ENCODE data around the gene IGSF21.

The IGSF21 gene

GRCh38 chr1:18284805-18285537 lies 177.4 kb downstream of the IGSF21 start:
- TF ChIP-seq RAD21 (IDR thresholded peaks at IDR 0.05; ENCODE audit: low read depth): no peak
- TF ChIP-seq REST (IDR thresholded peaks at IDR 0.05; ENCODE audit: low read depth): no peak
- no peak for TF ChIP-seq ZBTB7A (IDR thresholded peaks at IDR 0.05; ENCODE audit: low read depth)
- no peak for TF ChIP-seq FOXM1 (IDR thresholded peaks at IDR 0.05; ENCODE audit: borderline replicate concordance, low read depth)
- no peak for TF ChIP-seq TCF12 (IDR thresholded peaks at IDR 0.05; ENCODE audit: low read depth)
- no peak for TF ChIP-seq TAF1 (IDR thresholded peaks at IDR 0.05; ENCODE audit: low read depth)
- TF ChIP-seq EP300 (IDR thresholded peaks at IDR 0.05; ENCODE audit: borderline replicate concordance): no peak
- no peak for TF ChIP-seq CEBPB (IDR thresholded peaks at IDR 0.05)
- TF ChIP-seq EGR1 (IDR thresholded peaks at IDR 0.05): no peak
- no peak for TF ChIP-seq MAX (IDR thresholded peaks at IDR 0.05)
- TF ChIP-seq NFIC (IDR thresholded peaks at IDR 0.05): no peak
- TF ChIP-seq USF1 (IDR thresholded peaks at IDR 0.05): no peak
- TF ChIP-seq CREB1 (IDR thresholded peaks at IDR 0.05; ENCODE audit: low read depth): no peak
- TF ChIP-seq YY1 (IDR thresholded peaks at IDR 0.05; ENCODE audit: low read depth): no peak
- no peak for TF ChIP-seq TEAD4 (IDR thresholded peaks at IDR 0.05)

- TF ChIP-seq TEAD4 (IDR thresholded peaks at IDR 0.05): no peak
- TF ChIP-seq EGR1 (IDR thresholded peaks at IDR 0.05): no peak
- TF ChIP-seq FOXM1 (IDR thresholded peaks at IDR 0.05; ENCODE audit: borderline replicate concordance, low read depth): no peak
- no peak for TF ChIP-seq ZBTB7A (IDR thresholded peaks at IDR 0.05; ENCODE audit: low read depth)
- no peak for TF ChIP-seq CREB1 (IDR thresholded peaks at IDR 0.05; ENCODE audit: low read depth)
- TF ChIP-seq MAX (IDR thresholded peaks at IDR 0.05): no peak
- TF ChIP-seq USF1 (IDR thresholded peaks at IDR 0.05): no peak
- no peak for TF ChIP-seq CEBPB (IDR thresholded peaks at IDR 0.05)
- TF ChIP-seq TAF1 (IDR thresholded peaks at IDR 0.05; ENCODE audit: low read depth): no peak
- no peak for TF ChIP-seq TCF12 (IDR thresholded peaks at IDR 0.05; ENCODE audit: low read depth)
Observed at GRCh38 chr1:18285538-18285924, 177.9 kb downstream of the IGSF21 start.

- TF ChIP-seq RAD21 (IDR thresholded peaks at IDR 0.05; ENCODE audit: low read depth) (no peak), CEBPB (IDR thresholded peaks at IDR 0.05) (no peak), YY1 (IDR thresholded peaks at IDR 0.05; ENCODE audit: low read depth) (no peak), EP300 (IDR thresholded peaks at IDR 0.05; ENCODE audit: borderline replicate concordance) (no peak), REST (IDR thresholded peaks at IDR 0.05; ENCODE audit: low read depth) (no peak), ZBTB7A (IDR thresholded peaks at IDR 0.05; ENCODE audit: low read depth) (no peak), USF1 (IDR thresholded peaks at IDR 0.05) (no peak), CREB1 (IDR thresholded peaks at IDR 0.05; ENCODE audit: low read depth) (no peak), FOXM1 (IDR thresholded peaks at IDR 0.05; ENCODE audit: borderline replicate concordance, low read depth) (no peak), TCF12 (IDR thresholded peaks at IDR 0.05; ENCODE audit: low read depth) (no peak), TEAD4 (IDR thresholded peaks at IDR 0.05) (no peak), MAX (IDR thresholded peaks at IDR 0.05) (no peak), TAF1 (IDR thresholded peaks at IDR 0.05; ENCODE audit: low read depth) (no peak), NFIC (IDR thresholded peaks at IDR 0.05) (no peak), EGR1 (IDR thresholded peaks at IDR 0.05) (no peak)
Observed at GRCh38 chr1:18288722-18289121, 181.1 kb downstream of the IGSF21 start.

- no peak for TF ChIP-seq ZBTB7A (IDR thresholded peaks at IDR 0.05; ENCODE audit: low read depth)
- TF ChIP-seq RAD21 (IDR thresholded peaks at IDR 0.05; ENCODE audit: low read depth): no peak
- TF ChIP-seq NFIC (IDR thresholded peaks at IDR 0.05): no peak
- TF ChIP-seq EP300 (IDR thresholded peaks at IDR 0.05; ENCODE audit: borderline replicate concordance): no peak
- TF ChIP-seq TEAD4 (IDR thresholded peaks at IDR 0.05): no peak
- no peak for TF ChIP-seq FOXM1 (IDR thresholded peaks at IDR 0.05; ENCODE audit: borderline replicate concordance, low read depth)
- no peak for TF ChIP-seq TAF1 (IDR thresholded peaks at IDR 0.05; ENCODE audit: low read depth)
Observed at GRCh38 chr1:18289597-18289996, 182.0 kb downstream of the IGSF21 start.

Data from Ishikawa (cell line).